ENCODE measurements around the gene NHLH1. TPM values are rescaled to one million over a fixed set of nuclear protein-coding genes. Genes with fewer than 3 reads are reported as not detected.

The NHLH1 gene
- total RNA-seq, 1 donor from 2014 or later, result not detected

Other genes with a start within 250 kb of the NHLH1 start
- 1.2 TPM for gene ATP1A4, start 215.5 kb upstream of the NHLH1 start, total RNA-seq
- 1.1 TPM for gene CASQ1, start 176.5 kb upstream of the NHLH1 start, total RNA-seq
- 324 TPM for gene PEA15, start 161.7 kb upstream of the NHLH1 start, total RNA-seq
- 142 TPM for gene DCAF8, start 104.5 kb upstream of the NHLH1 start, total RNA-seq
- gene PEX19, start 81.9 kb upstream of the NHLH1 start, total RNA-seq, result 71.1 TPM
- 147 TPM for gene COPA, start 23.8 kb upstream of the NHLH1 start, total RNA-seq
- 64.7 TPM for gene NCSTN, start 23.7 kb upstream of the NHLH1 start, total RNA-seq
- gene VANGL2, start 33.5 kb downstream of the NHLH1 start, total RNA-seq, result 7.1 TPM
- 0.85 TPM for gene SLAMF6, start 156.2 kb downstream of the NHLH1 start, total RNA-seq
- 13.5 TPM for gene CD84, start 212.4 kb downstream of the NHLH1 start, total RNA-seq

All from sciatic nerve (tissue), 1 donor.